HUDEP-2 (cell line): ENCODE measurements around the gene TOLLIP.

Experiments used
- DNase-seq, 76 experiments: peaks; one replicate each; lab custom pipeline; 2025; ENCODE audit not compliant: unreplicated experiment in 76 of 76; lab: John Stamatoyannopoulos, UW

Gene TOLLIP

GRCh38 chr11:1224491-1225385, 84.7 kb downstream of the TOLLIP start:
- no peak for DNase-seq
